Brain microvascular endothelial cell (primary cell): ENCODE measurements around the gene MICA.
"Not testable (repeated sequence)": the region's sequence is repeated elsewhere in the genome, so short reads cannot be mapped to it uniquely, and the experiment has no call there.

Experiments used
- DNase-seq: peaks from one replicate; pipeline ENCODE4 v3.0.0-alpha.2; 2020
- H3K27ac ChIP-seq: fragments of 250-450 bp; sonication (Bioruptor Pico); 2 replicates; pipeline ENCODE4 v1.5.1; 2020; ENCODE audit warnings: mild to moderate bottlenecking, moderate library complexity
- H3K27me3 ChIP-seq: fragments of 250-450 bp; sonication (Bioruptor Pico); replicated peaks from 2 replicates; pipeline ENCODE4 v1.5.1; 2020; ENCODE audit warnings: mild to moderate bottlenecking
- H3K36me3 ChIP-seq: fragments of 250-450 bp; sonication (Bioruptor Pico); replicated peaks from 2 replicates; pipeline ENCODE4 v1.5.1; 2020; ENCODE audit warnings: mild to moderate bottlenecking
- H3K4me3 ChIP-seq: 2 replicates; pipeline ENCODE4 v1.5.1; 2011; ENCODE audit warnings: low read depth, mild to moderate bottlenecking, control low read depth, low read length, moderate library complexity
- CTCF ChIP-seq: IDR thresholded peaks from 2 replicates; pipeline ENCODE4 v1.5.1; 2011; ENCODE audit warnings: low read depth, mild to moderate bottlenecking, moderate library complexity, low read length, control low read depth, inconsistent platforms; ENCODE audit errors: missing control alignments
- in situ Hi-C: cut with HindIII; loops from 2 replicates; pipeline ENCODE4 v1.10.0; 2017; ENCODE audit warnings: low sequenced_read_pairs, low pct_ligation_motif_present

The MICA gene

DNA sequence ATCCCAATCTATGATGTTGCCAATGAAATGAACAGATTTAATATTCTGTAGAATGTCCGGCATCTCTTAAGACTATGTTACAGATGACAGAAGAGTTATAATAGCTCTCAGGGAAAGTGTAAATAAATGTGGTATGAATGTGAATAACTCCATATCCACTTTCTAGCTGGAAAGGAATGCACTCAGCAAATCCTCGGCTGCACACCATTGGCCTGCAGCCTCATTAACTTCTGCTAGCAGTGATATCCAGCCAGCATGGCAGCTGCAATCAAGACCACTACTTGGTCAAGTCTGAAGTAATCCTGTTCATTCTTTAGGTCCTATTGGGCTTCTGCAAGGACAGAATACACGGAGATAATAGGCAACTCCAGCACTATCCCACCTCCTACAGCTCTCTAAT lies 17.3 kb upstream of the MICA start:
- no peak for DNase-seq
- in situ Hi-C loops = no loop called here

GRCh38 chr6:31386977-31387376 lies 16.4 kb upstream of the MICA start:
- TF ChIP-seq CTCF = no peak
- H3K27ac ChIP-seq = no peak overlapping the region
- H3K36me3 ChIP-seq = no peaks in the 10 kb centered on the region
- H3K27me3 ChIP-seq = peaks cover 2% of the 10 kb centered on the region
- DNase-seq = no peak
- H3K4me3 ChIP-seq = no peak overlapping the region
- in situ Hi-C loops = no loop called here

More for the DNA sequence above, 17.3 kb upstream of the MICA start:
- no peaks in the 10 kb centered on the region for H3K36me3 ChIP-seq
- H3K27me3 ChIP-seq = peaks cover 3% of the 10 kb centered on the region
- H3K27ac ChIP-seq = no peak overlapping the region
- no peak overlapping the region for H3K4me3 ChIP-seq
- no peak for TF ChIP-seq CTCF

GRCh38 chr6:31388916-31389801 lies 14.2 kb upstream of the MICA start:
- H3K36me3 ChIP-seq, H3K27me3 ChIP-seq, DNase-seq, in situ Hi-C loops, H3K27ac ChIP-seq, H3K4me3 ChIP-seq: not testable (repeated sequence)

DNA sequence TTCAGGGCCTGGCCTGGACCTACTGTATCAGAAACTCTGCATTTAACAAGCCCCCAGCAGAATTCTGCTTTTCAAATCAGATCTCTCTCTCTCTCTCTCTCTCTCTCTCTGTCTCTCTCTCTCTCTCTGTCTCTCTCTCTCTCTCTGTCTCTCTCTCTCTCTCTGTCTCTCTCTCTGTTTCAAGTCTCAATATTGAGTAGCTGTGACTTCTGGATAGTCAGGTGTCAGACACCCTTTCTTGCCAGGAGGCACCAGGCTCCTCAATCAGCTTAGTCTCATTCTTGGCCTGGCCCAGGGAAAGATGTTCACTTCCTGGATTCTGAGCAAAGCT lies 13.6 kb upstream of the MICA start:
- DNase-seq, in situ Hi-C loops, H3K36me3 ChIP-seq, H3K4me3 ChIP-seq, H3K27me3 ChIP-seq, H3K27ac ChIP-seq: not testable (repeated sequence)

DNA sequence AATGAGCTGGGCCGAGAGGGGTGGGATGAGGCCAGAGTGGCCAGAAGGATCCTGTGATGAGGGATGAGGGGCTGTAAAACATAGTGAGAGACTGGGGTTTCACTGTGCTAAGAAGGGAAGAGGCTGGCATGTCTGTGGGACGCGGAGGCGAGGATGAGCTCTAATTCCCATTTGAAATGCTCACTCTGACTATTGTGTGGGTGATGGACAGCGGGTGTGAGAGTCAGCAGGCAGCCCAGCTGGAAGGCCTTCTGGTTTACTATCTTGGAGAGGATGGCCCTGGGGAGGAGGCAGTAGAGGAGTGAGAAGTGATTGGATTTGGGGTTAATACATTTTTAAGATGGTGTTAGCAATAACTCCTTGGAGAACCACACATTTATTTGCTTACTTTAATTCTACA lies 9.5 kb upstream of the MICA start:
- Histone ChIP-seq H3K27me3 (no peaks in the 10 kb centered on the region), H3K36me3 (no peaks in the 10 kb centered on the region), H3K27ac (no peak overlapping the region), H3K4me3 (no peak overlapping the region)
- in situ Hi-C loops = no loop called here
- DNase-seq = no peak
- TF ChIP-seq CTCF = no peak

- no peaks in the 10 kb centered on the region for H3K27me3 ChIP-seq
- no peak for TF ChIP-seq CTCF
- in situ Hi-C loops = no loop called here
- no peak overlapping the region for H3K4me3 ChIP-seq
- no peaks in the 10 kb centered on the region for H3K36me3 ChIP-seq
- H3K27ac ChIP-seq = no peak overlapping the region
- DNase-seq = no peak
These were observed 9.0 kb upstream of the MICA start for GRCh38 chr6:31394381-31394780.

DNA sequence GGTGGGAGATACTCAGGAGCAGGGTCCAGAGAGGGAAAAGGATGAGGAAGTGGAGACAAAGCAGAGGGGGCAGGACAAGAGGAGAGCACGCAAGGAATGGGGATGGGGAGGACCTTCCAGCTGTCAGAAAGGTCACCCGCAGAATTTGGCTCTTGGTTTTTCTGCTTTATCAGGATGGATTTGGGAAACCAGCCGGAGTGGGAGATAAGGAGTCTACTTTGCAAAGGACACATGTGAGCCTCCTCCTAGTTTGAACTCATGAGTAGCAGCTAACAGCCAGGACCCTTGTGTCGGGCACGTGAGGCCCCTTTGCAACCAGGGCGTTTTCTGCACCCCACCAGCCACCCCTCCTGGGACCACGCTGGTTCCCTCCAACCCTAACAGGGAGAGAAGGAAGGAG lies 7.6 kb upstream of the MICA start:
- no peak for DNase-seq
- Histone ChIP-seq H3K4me3 (no peak overlapping the region), H3K36me3 (no peaks in the 10 kb centered on the region), H3K27ac (no peak overlapping the region), H3K27me3 (no peaks in the 10 kb centered on the region)
- in situ Hi-C loops = no loop called here
- TF ChIP-seq CTCF = no peak
